Subcutaneous adipose tissue (tissue), 4 donors: ENCODE measurements around the gene MKNK1. TPM values are rescaled to one million over a fixed set of nuclear protein-coding genes. Genes with fewer than 3 reads are reported as not detected.

ENCODE experiments used
- total RNA-seq, 4 donors: library from RNA; depleted of rRNA; stranded (reverse); fragments of >200 nt; gene quantifications; one replicate each; pipeline ENCODE4 v1.1.0, GENCODE V29; 2016
- TF ChIP-seq, protein P1 (sequence below): fragments of 450-650 bp; IDR thresholded peaks from one replicate; pipeline ENCODE4 v1.5.1; 2016; ENCODE audit warnings: low read depth, mild to moderate bottlenecking, control low read depth, antibody characterized with exemption, moderate library complexity

Gene MKNK1
- total RNA-seq, 4 donors from 2014 or later, result 57.8 to 68.8 (median 63.7) TPM

DNA sequence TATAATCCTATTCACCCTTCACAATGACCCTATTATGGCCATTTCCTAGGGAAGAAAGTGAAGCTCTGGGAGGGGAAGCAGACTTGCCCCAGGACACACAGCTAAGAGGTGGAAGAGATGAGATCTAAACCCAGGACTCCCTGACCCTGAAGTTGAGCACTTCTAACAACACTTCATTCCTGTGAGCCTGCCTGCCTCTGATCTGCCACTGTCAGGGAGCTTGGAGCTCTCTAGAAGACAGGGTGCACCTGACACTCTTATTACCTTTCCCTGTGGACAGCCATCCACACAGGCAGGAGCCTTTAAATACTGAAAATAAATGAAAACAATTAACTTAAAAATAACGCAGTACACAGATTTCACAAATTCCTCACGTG, 599 bp downstream of the MKNK1 start:
- TF ChIP-seq, protein P1, sequence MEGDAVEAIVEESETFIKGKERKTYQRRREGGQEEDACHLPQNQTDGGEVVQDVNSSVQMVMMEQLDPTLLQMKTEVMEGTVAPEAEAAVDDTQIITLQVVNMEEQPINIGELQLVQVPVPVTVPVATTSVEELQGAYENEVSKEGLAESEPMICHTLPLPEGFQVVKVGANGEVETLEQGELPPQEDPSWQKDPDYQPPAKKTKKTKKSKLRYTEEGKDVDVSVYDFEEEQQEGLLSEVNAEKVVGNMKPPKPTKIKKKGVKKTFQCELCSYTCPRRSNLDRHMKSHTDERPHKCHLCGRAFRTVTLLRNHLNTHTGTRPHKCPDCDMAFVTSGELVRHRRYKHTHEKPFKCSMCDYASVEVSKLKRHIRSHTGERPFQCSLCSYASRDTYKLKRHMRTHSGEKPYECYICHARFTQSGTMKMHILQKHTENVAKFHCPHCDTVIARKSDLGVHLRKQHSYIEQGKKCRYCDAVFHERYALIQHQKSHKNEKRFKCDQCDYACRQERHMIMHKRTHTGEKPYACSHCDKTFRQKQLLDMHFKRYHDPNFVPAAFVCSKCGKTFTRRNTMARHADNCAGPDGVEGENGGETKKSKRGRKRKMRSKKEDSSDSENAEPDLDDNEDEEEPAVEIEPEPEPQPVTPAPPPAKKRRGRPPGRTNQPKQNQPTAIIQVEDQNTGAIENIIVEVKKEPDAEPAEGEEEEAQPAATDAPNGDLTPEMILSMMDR, result no peak

DNA sequence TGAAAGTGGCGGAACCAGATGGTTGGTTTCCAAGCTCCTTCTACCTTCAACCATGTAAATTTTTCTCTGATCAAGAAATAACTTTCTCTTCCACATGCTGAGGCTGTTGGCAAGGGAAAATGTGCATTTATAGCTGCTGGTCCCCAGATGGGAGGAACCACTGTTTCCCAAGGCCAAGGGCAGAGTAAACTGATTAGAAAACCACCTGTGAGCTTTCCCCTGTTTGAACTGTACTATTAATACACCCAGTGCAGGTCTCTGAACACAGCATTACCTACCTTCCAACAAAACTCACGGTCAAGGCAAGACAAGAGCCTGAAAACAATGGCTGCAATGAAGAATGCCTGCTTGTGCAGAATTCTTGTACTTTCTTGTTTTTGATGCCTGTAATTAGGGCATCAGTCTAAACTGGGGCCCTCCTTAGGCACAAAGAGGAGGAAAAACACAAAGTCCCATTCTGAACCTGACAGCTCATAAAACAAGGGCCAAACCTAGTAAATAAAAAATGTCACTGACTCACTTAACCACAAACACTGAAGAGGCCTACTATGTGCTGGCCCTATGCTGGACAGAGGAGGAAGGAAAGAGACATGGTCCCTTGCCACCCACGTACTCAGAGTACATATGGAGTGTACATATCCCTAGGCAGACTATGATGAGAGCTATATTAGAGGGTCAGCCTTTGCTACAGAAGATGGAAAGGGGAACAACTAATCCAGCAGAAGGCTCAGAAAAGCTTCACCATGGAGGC, 2.6 kb downstream of the MKNK1 start:
- TF ChIP-seq, protein P1, result no peak

DNA sequence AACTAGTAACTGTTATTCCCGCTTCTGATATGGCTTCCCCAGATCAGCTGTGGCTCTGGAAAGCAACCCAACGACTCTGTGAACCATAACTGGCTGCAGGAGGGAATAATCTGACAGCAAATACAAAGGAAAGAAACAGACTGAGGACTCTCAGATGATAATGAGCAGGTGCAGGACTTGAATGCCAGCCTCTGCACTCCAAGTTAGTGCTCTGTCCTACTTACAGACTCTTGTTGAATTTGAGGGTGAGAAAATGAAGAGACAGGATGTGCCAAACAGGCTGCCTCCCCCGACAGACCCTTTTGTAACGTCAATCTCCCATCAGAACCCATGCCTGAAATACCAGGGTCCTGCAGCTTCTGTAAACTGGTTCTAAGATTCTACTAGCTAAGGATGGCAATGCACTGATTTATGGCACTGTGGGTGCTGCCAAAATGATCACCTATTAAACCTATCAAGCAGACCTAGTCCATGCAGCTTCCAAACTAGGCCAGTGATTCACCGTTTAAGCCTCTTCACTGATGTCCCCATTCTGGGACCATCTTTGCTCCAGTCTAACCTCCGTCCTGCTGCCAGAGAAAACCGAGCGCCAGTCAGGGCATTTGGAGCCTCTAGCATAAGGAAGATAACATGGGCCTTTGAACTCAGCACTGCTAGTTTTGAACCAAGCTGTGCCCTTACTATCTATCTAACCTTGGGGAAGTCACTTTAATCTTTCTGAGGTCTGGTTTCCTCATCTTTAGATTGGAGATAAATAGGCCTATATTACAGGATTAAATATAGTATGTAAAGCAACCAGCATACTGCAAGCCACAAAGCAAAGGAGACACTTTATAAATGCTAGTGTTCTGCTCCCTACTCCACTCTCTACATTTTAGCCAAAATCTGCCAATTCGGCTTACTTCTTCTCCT, 4.8 kb downstream of the MKNK1 start:
- TF ChIP-seq, protein P1, result no peak

DNA sequence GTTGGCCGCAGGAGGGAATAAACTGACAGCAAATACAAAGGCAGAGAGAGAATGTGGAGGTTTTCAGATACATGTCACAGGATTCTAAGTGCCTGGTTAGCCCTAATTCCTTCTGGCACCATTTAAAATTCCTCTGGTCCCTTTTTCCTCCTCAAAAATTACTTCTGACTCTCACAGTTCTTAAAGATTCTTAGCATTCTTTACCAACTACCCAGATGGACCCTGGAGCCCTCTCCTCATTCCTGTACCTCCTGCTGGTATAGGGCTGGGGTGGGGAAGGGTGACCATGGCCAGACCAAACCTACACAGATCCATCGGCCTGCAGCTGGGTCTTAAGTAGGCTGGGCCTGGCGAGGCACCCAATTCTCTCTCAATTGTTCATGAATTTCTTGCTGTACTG, 7.2 kb downstream of the MKNK1 start:
- TF ChIP-seq, protein P1, result no peak

DNA sequence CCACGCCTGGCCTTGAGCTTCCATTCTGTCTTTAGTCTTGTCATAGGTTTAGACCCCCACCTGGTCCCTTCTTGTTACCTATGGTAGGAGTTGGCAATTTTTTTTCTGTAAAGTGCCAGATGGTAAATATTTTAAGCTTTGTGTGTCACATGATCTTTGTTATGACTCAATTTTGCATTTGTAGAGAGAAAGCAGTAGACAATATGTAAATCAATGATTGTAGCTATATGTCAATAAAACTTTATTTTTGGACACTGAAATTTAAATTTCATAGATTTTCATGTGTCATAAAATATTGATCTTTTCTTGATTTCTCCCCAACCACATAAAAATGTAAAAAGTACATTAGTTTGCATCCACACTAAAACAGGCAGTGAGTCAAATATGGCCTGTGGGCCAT, 8.0 kb downstream of the MKNK1 start:
- TF ChIP-seq, protein P1, result no peak

DNA sequence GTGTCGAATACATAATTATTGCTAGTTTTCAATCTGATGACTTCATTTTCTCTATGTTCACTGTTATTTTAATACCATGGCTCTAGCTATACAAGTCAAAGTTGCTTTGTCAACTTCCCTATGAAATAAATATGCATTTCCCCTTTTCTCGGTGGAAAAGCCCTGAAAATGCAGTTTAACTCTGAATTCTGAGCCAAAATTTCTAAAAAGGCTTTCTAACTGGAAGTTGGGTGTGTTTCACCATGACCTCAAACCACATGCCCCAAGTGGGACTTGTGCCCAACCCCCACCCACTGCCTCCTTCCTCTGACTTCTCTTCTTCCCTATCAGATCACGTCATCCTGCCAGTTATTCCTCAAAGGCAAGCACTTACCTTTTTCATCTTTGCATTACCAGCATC, 8.9 kb downstream of the MKNK1 start:
- TF ChIP-seq, protein P1, result no peak

DNA sequence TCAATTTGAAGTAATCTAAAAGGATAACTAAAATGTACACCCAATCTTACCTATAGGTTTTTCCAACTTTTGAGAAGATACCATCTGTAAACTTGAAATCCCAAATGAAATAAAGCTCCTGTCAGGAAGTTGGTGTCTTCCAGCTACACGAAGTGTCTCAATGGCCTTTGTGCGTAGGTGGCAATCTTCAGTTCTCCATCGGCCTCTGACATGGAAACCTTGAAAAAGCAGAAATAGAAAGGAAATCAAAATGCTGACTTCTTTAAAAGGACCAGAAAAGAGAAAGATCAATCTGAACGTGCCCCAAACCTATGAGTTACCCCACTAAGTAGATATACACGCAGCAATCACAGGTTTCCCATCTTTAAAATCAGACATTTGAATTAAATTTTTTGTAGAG, 10.0 kb downstream of the MKNK1 start:
- TF ChIP-seq, protein P1, result no peak
